Brain microvascular endothelial cell (primary cell): ENCODE data around the gene DOLPP1.
A peak's percentile ranks its signal among the peaks of the same experiment; 100 is the strongest.
"Not testable (repeated sequence)": the region's sequence is repeated elsewhere in the genome, so short reads cannot be mapped to it uniquely, and the experiment has no call there.

Experiments
- DNase-seq: peaks from one replicate; pipeline ENCODE4 v3.0.0-alpha.2; 2020
- H3K27ac ChIP-seq: fragments of 250-450 bp; sonication (Bioruptor Pico); 2 replicates; pipeline ENCODE4 v1.5.1; 2020; ENCODE audit warnings: mild to moderate bottlenecking, moderate library complexity
- H3K27me3 ChIP-seq: fragments of 250-450 bp; sonication (Bioruptor Pico); replicated peaks from 2 replicates; pipeline ENCODE4 v1.5.1; 2020; ENCODE audit warnings: mild to moderate bottlenecking
- H3K36me3 ChIP-seq: fragments of 250-450 bp; sonication (Bioruptor Pico); replicated peaks from 2 replicates; pipeline ENCODE4 v1.5.1; 2020; ENCODE audit warnings: mild to moderate bottlenecking
- H3K4me3 ChIP-seq: 2 replicates; pipeline ENCODE4 v1.5.1; 2011; ENCODE audit warnings: low read depth, mild to moderate bottlenecking, control low read depth, low read length, moderate library complexity
- CTCF ChIP-seq: IDR thresholded peaks from 2 replicates; pipeline ENCODE4 v1.5.1; 2011; ENCODE audit warnings: low read depth, mild to moderate bottlenecking, moderate library complexity, low read length, control low read depth, inconsistent platforms; ENCODE audit errors: missing control alignments
- in situ Hi-C: cut with HindIII; loops from 2 replicates; pipeline ENCODE4 v1.10.0; 2017; ENCODE audit warnings: low sequenced_read_pairs, low pct_ligation_motif_present

DOLPP1 gene

GRCh38 chr9:129080601-129081387 is at the start of gene DOLPP1:
Gene DOLPP1 (plus strand): TSS chr9:129081111. CDS start chr9:129081132, 21 bp downstream.
- Histone ChIP-seq H3K36me3 (peaks cover 4% of the 10 kb centered on the region), H3K4me3 (peak within 1 kb of the TSS; percentile 86), H3K27me3 (no peaks in the 10 kb centered on the region), H3K27ac (peak within 1 kb of the TSS; percentile 28)
- TF ChIP-seq CTCF: no peak
- peak; percentile 99 for DNase-seq
- in situ Hi-C loops: no loop called here

GRCh38 chr9:129031514-129031913 is 49.4 kb upstream of the DOLPP1 start:
- in situ Hi-C loops: no loop called here
- no peak for DNase-seq
- no peaks in the 10 kb centered on the region for H3K36me3 ChIP-seq
- H3K4me3 ChIP-seq: no peak overlapping the region
- H3K27ac ChIP-seq: no peak overlapping the region
- TF ChIP-seq CTCF: no peak
- H3K27me3 ChIP-seq: no peaks in the 10 kb centered on the region

- DNase-seq: no peak
- Histone ChIP-seq H3K4me3 (no peak overlapping the region), H3K27ac (no peak overlapping the region), H3K27me3 (no peaks in the 10 kb centered on the region), H3K36me3 (no peaks in the 10 kb centered on the region)
- no peak for TF ChIP-seq CTCF
- in situ Hi-C loops: no loop called here
Observed at GRCh38 chr9:129032541-129033159, 48.3 kb upstream of the DOLPP1 start.

- no peak overlapping the region for H3K27ac ChIP-seq
- in situ Hi-C loops: no loop called here
- TF ChIP-seq CTCF: no peak
Observed at GRCh38 chr9:129033216-129033615, 47.7 kb upstream of the DOLPP1 start.

GRCh38 chr9:129035838-129036237 is 45.1 kb upstream of the DOLPP1 start:
- H3K27me3 ChIP-seq, H3K27ac ChIP-seq, DNase-seq, H3K36me3 ChIP-seq, in situ Hi-C loops: not testable (repeated sequence)
- H3K4me3 ChIP-seq: peak overlapping the region; percentile 48

More at GRCh38 chr9:129033216-129033615, 47.7 kb upstream of the DOLPP1 start:
- H3K27me3 ChIP-seq: no peaks in the 10 kb centered on the region
- no peaks in the 10 kb centered on the region for H3K36me3 ChIP-seq
- H3K4me3 ChIP-seq: no peak overlapping the region
- no peak for DNase-seq

- DNase-seq: peak; percentile 98
- H3K27ac ChIP-seq: peak within 1 kb of the TSS; percentile 16
- no peak for TF ChIP-seq CTCF
- H3K4me3 ChIP-seq: peak within 1 kb of the TSS; percentile 97
- in situ Hi-C loops: no loop called here
- H3K27me3 ChIP-seq: no peaks in the 10 kb centered on the region
- peaks cover 8% of the 10 kb centered on the region for H3K36me3 ChIP-seq
Observed at GRCh38 chr9:129036241-129036922, 44.5 kb upstream of the DOLPP1 start, which contains the start of gene MIGA2. Gene MIGA2 (plus strand): TSS chr9:129036626. CDS start chr9:129040595, 3,969 bp downstream.
